ENCODE data around the gene PTPRD. TPM values are rescaled to one million over a fixed set of nuclear protein-coding genes. Genes with fewer than 3 reads are reported as not detected.

PTPRD gene
- total RNA-seq, 1 experiment from 2014 or later: 0.02 TPM

DNA sequence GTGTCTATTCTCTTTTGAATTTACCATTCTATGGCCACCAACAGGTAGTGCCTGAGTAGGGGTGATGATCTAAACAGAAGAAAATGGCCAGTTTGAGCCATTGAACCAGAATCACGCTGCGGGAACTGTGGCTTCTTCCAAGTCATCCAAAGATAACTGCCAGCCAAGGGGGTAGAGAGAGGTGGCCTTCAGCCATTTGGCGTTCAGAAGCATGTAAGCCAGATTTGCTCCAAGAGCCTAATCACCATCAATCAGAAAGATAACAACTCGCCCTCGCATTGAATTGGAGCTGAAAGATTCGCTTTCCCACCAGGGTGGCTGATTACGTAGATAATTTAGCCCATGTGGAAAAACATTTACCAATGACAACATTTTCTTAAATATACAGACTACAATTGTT is 1510.5 kb downstream of the PTPRD start:
- H3K9ac ChIP-seq (ENCODE audit: low read length): no peak overlapping the region
- no peaks in the 10 kb centered on the region for H3K4me1 ChIP-seq (ENCODE audit: control insufficient read depth in 1 of 2, insufficient read depth in 2 of 2, low read length in 2 of 2)
- H3K4me3 ChIP-seq (replicated peaks in 1 of 2; ENCODE audit: low read depth in 1 of 2, low read length in 2 of 2): no peak overlapping the region
- H3K9me3 ChIP-seq (ENCODE audit: control insufficient read depth in 1 of 2, insufficient read depth in 1 of 2, low read depth in 1 of 2, low read length in 2 of 2): peaks cover 18 to 21% of the 10 kb centered on the region in 2 experiments; a peak in 3 of 4 replicates
- TF ChIP-seq ZFX (IDR thresholded peaks at IDR 0.05): no peak
- no peak for TF ChIP-seq SRF (IDR thresholded peaks at IDR 0.05; ENCODE audit: low read depth)
- TF ChIP-seq TCF7L2 (IDR thresholded peaks at IDR 0.05; ENCODE audit: borderline replicate concordance, extremely low read depth, insufficient read depth, insufficient read length): no peak
- TF ChIP-seq, protein P1, sequence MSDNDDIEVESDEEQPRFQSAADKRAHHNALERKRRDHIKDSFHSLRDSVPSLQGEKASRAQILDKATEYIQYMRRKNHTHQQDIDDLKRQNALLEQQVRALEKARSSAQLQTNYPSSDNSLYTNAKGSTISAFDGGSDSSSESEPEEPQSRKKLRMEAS (IDR thresholded peaks at IDR 0.05): no peak
- TF ChIP-seq, protein P2, sequence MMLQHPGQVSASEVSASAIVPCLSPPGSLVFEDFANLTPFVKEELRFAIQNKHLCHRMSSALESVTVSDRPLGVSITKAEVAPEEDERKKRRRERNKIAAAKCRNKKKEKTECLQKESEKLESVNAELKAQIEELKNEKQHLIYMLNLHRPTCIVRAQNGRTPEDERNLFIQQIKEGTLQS (IDR thresholded peaks at IDR 0.05): no peak
- TF ChIP-seq SP1 (IDR thresholded peaks at IDR 0.05; ENCODE audit: low read depth): no peak
- H3K4me2 ChIP-seq (ENCODE audit: low read length): no peak overlapping the region
- no peak for ATAC-seq
- ChIA-PET CTCF (no interaction called here), POLR2A (no interaction called here), RAD21 (ENCODE audit: low non-redundant PET in 1 of 2, low total read pairs in 2 of 2, uncharacterized antibody in 2 of 2, unreplicated experiment in 2 of 2) (no interaction called here)
- H2AFZ ChIP-seq (ENCODE audit: low read depth, low read length, poor library complexity, severe bottlenecking): no peak overlapping the region
- H4K20me1 ChIP-seq (ENCODE audit: insufficient read depth): no peaks in the 10 kb centered on the region
- intact Hi-C loops (cut with micrococcal nuclease): no loop called here
- no peaks in the 10 kb centered on the region for H3K79me2 ChIP-seq (ENCODE audit: insufficient read depth, low read length)
- DNase-seq (ENCODE audit: low read depth, low spot score): no peak
- H3K36me3 ChIP-seq (ENCODE audit: control insufficient read depth in 1 of 2, insufficient read depth in 2 of 2, low read length in 2 of 2): no peaks in the 10 kb centered on the region
- no TSS peak for BruUV-seq (replicated peaks)
- no peaks in the 10 kb centered on the region for H3K27me3 ChIP-seq (ENCODE audit: insufficient read depth, low read length)
- no peaks in the 10 kb centered on the region for H3K9me2 ChIP-seq (ENCODE audit: insufficient read depth)
- H3K27ac ChIP-seq (ENCODE audit: low read depth, low read length): no peak overlapping the region

DNA sequence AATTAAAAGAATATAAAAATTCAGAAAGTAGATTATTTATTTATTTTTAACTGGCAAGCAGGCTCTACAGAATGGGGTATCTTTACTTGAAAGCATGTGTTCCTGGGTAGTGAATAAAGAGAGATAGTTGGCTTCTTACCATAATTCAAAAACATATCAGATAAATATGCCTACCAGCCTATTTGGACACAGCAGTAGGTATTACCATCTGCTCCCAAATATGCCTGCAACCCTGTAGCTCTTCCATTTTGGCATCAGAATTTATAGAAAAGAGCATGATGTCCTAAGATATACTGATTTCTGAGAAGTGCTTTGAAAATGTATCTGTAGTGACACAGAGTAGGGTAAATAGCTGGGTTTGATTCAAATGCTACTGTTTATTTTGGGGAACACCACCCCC is 1512.7 kb downstream of the PTPRD start:
- Histone ChIP-seq H3K27me3 (ENCODE audit: insufficient read depth, low read length) (no peaks in the 10 kb centered on the region), H3K9me3 (ENCODE audit: control insufficient read depth in 1 of 2, insufficient read depth in 1 of 2, low read depth in 1 of 2, low read length in 2 of 2) (peaks cover 22 to 26% of the 10 kb centered on the region in 2 experiments; a peak in 3 of 4 replicates), H3K9ac (ENCODE audit: low read length) (no peak overlapping the region), H3K79me2 (ENCODE audit: insufficient read depth, low read length) (no peaks in the 10 kb centered on the region), H3K27ac (ENCODE audit: low read depth, low read length) (no peak overlapping the region), H2AFZ (ENCODE audit: low read depth, low read length, poor library complexity, severe bottlenecking) (no peak overlapping the region), H3K9me2 (ENCODE audit: insufficient read depth) (no peaks in the 10 kb centered on the region), H3K4me1 (ENCODE audit: control insufficient read depth in 1 of 2, insufficient read depth in 2 of 2, low read length in 2 of 2) (no peaks in the 10 kb centered on the region), H3K4me2 (ENCODE audit: low read length) (no peak overlapping the region), H3K4me3 (replicated peaks in 1 of 2; ENCODE audit: low read depth in 1 of 2, low read length in 2 of 2) (no peak overlapping the region), H3K36me3 (ENCODE audit: control insufficient read depth in 1 of 2, insufficient read depth in 2 of 2, low read length in 2 of 2) (no peaks in the 10 kb centered on the region), H4K20me1 (ENCODE audit: insufficient read depth) (no peaks in the 10 kb centered on the region)
- TF ChIP-seq YY1 (IDR thresholded peaks at IDR 0.05; ENCODE audit: extremely low read depth, insufficient replicate concordance, low read depth, low read length): no peak
- TF ChIP-seq SIN3A (IDR thresholded peaks at IDR 0.05; ENCODE audit: low read depth): no peak
- CTCF ChIA-PET: no interaction called here
- RAD21 ChIA-PET (ENCODE audit: low non-redundant PET in 1 of 2, low total read pairs in 2 of 2, uncharacterized antibody in 2 of 2, unreplicated experiment in 2 of 2): no interaction called here
- intact Hi-C loops (cut with micrococcal nuclease): no loop called here
- POLR2A ChIA-PET: no interaction called here
- ATAC-seq (no peak), DNase-seq (ENCODE audit: low read depth, low spot score) (no peak)
- no TSS peak for BruUV-seq (replicated peaks)
